Osteocyte (in vitro differentiated cells): ENCODE results near the gene AKR1B15. TPM values are rescaled to one million over a fixed set of nuclear protein-coding genes. Genes with fewer than 3 reads are reported as not detected.

Experiments
- DNase-seq: peaks from one replicate; pipeline ENCODE4 v3.0.0; 2021; ENCODE audit warnings: mixed read lengths; ENCODE audit not compliant: unreplicated experiment; ENCODE audit errors: extremely low spot score
- H3K27ac Mint-ChIP-seq: one replicate; pipeline ENCODE4 v1.8.0; 2021; ENCODE audit warnings: mild to moderate bottlenecking, mixed read lengths; ENCODE audit not compliant: unreplicated experiment
- H3K27me3 Mint-ChIP-seq: one replicate; pipeline ENCODE4 v1.8.0; 2021; ENCODE audit warnings: mixed read lengths; ENCODE audit not compliant: unreplicated experiment
- H3K36me3 Mint-ChIP-seq: one replicate; pipeline ENCODE4 v1.8.0; 2021; ENCODE audit warnings: mixed read lengths; ENCODE audit not compliant: unreplicated experiment
- H3K4me1 Mint-ChIP-seq: one replicate; pipeline ENCODE4 v1.8.0; 2021; ENCODE audit warnings: mixed read lengths; ENCODE audit not compliant: unreplicated experiment
- H3K4me3 Mint-ChIP-seq: one replicate; pipeline ENCODE4 v1.8.0; 2021; ENCODE audit warnings: mild to moderate bottlenecking, moderate library complexity, mixed read lengths; ENCODE audit not compliant: unreplicated experiment
- H3K9me3 Mint-ChIP-seq: one replicate; pipeline ENCODE4 v1.8.0; 2021; ENCODE audit warnings: mixed read lengths; ENCODE audit not compliant: unreplicated experiment
- total RNA-seq: library from RNA; stranded (reverse); gene quantifications from 2 replicates; pipeline ENCODE4 v1.2.1, GENCODE V29; 2021
- TF ChIP-seq, protein P1 (sequence below): fragments of 200-600 bp; sonication (generic); IDR thresholded peaks from 2 replicates; pipeline ENCODE4 v1.5.0; 2021; ENCODE audit warnings: antibody characterized with exemption, mild to moderate bottlenecking, moderate library complexity

Gene AKR1B15
- total RNA-seq, 1 donor from 2014 or later, result not detected

DNA sequence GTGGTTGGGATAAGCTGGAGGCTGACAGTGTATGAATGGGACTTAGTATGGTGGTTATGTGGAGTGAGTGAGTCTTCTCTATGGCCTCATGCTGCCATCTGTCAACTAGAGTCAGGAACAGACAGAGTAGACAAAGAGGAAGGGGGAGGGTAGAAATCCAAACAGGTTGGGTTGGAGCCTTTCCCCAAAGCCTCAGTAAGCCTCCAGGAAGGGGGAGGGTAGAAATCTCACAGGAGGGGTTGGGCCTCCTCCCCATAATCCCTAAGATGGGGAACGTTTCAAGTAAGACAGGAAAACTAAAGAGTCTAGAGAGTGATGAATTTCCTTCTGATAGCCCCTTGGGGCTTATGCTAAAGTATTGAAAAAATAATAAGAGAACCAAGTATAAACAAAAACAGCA, 2.0 kb upstream of the AKR1B15 start:
- peaks cover 45% of the 10 kb centered on the region for H3K27me3 Mint-ChIP-seq
- H3K4me3 Mint-ChIP-seq, result peak overlapping the region; percentile 67
- TF ChIP-seq, protein P1, sequence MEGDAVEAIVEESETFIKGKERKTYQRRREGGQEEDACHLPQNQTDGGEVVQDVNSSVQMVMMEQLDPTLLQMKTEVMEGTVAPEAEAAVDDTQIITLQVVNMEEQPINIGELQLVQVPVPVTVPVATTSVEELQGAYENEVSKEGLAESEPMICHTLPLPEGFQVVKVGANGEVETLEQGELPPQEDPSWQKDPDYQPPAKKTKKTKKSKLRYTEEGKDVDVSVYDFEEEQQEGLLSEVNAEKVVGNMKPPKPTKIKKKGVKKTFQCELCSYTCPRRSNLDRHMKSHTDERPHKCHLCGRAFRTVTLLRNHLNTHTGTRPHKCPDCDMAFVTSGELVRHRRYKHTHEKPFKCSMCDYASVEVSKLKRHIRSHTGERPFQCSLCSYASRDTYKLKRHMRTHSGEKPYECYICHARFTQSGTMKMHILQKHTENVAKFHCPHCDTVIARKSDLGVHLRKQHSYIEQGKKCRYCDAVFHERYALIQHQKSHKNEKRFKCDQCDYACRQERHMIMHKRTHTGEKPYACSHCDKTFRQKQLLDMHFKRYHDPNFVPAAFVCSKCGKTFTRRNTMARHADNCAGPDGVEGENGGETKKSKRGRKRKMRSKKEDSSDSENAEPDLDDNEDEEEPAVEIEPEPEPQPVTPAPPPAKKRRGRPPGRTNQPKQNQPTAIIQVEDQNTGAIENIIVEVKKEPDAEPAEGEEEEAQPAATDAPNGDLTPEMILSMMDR, result no peak
- H3K27ac Mint-ChIP-seq, result no peak overlapping the region
- H3K36me3 Mint-ChIP-seq, result no peaks in the 10 kb centered on the region
- no peaks in the 10 kb centered on the region for H3K9me3 Mint-ChIP-seq
- peaks cover 22% of the 10 kb centered on the region for H3K4me1 Mint-ChIP-seq
- no peak for DNase-seq

DNA sequence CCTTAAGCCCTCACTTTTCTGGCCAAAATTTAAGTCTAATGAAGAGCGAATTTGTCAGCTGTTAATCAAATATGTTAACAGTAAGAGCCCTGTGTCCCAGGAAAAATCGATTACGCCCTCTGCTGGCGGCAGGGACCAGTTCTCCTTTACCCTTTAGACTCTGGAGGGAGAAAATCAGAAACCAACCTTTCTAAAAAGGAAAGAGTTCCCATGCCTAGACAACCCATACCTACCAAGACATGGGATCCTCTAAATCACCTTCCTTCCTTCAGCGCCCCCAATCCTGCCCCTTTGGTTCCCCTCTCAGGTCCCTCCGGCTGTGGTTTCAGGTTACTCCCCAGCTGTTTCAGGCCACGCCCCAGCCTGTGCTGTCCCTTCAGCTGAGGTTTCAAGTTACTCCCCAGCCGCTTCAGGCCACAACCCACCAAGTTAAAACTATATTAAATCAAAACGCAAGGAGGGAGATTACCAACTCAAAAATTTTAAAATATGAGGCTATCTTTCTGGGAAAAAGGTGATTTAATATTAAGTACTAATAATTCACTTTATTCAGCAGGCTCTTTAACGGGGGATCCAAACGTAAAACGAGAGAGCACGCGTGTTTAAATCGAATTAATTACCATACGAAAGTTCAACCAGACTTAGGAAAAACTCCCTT, 1.4 kb upstream of the AKR1B15 start:
- Mint-ChIP-seq H3K27me3 (peaks cover 41% of the 10 kb centered on the region), H3K4me3 (peak overlapping the region; percentile 67), H3K36me3 (no peaks in the 10 kb centered on the region), H3K4me1 (peaks cover 26% of the 10 kb centered on the region), H3K9me3 (no peaks in the 10 kb centered on the region), H3K27ac (peak overlapping the region; percentile 14)
- TF ChIP-seq, protein P1, result peak; percentile 75
- no peak for DNase-seq

DNA sequence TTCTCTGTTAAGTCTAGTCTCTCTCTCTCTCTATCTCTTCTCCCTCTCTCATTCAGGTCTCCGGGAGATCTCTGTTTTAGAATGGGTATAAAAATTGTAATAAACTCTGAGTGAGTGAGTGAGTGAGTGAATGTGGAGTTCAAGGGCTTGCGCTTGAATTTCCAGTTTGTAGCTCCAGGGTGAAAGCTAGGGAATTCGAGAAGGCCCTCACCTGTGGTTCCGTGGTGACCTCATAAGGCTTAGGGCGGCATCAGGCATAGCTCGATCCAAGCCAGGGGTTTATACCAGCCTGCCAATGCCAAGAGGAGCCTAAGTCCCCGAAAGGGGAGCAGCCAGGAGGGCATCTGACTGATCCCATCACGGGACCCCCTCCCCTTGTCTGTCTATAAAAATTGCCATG, 456 bp downstream of the AKR1B15 start:
- Mint-ChIP-seq H3K27me3 (peaks cover 29% of the 10 kb centered on the region), H3K4me1 (peaks cover 26% of the 10 kb centered on the region), H3K9me3 (no peaks in the 10 kb centered on the region), H3K27ac (no peak overlapping the region), H3K36me3 (no peaks in the 10 kb centered on the region), H3K4me3 (no peak overlapping the region)
- no peak for DNase-seq
- TF ChIP-seq, protein P1, result no peak

DNA sequence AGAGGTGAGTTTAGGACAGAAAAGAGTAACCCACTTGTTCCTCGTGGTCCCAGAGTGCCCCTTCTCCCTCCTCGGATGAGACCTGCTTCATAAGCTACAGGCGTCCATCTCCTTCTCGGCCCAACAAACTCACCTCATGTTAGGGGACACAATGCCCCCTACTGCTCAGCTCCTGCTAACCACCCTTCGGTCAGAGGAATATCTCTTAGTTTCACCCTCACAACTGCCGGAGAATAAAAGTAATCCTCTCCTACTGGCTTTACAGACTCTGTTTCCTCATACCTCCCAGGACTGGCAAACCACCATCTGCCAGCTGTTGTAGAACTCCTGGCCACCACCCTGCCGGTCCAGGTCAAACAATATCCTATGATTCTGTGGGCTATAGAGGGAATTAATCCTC, 3.2 kb downstream of the AKR1B15 start:
- H3K36me3 Mint-ChIP-seq, result no peaks in the 10 kb centered on the region
- DNase-seq, result no peak
- no peak overlapping the region for H3K4me3 Mint-ChIP-seq
- TF ChIP-seq, protein P1, result peak; percentile 43
- H3K27ac Mint-ChIP-seq, result no peak overlapping the region
- peaks cover 31% of the 10 kb centered on the region for H3K27me3 Mint-ChIP-seq
- peaks cover 21% of the 10 kb centered on the region for H3K4me1 Mint-ChIP-seq
- H3K9me3 Mint-ChIP-seq, result no peaks in the 10 kb centered on the region

DNA sequence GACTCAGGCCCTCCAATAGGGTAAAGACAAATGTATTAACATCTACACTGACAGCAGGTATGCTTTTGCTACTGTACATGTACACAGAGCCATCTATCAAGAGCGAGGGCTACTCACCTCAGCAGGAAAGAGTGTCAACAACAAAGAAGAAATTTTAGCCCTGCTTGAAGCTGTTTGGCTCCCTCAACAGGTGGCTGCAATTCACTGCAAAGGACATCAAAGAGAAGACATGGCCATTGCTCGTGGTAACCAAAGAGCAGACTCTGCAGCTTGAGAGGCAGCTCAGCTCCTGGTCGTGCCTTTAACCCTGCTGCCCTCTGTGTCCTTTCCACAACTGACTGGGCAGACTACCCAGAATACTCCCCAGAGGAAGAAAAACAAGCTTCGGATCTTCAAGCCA, 5.1 kb downstream of the AKR1B15 start:
- no peak for DNase-seq
- Mint-ChIP-seq H3K4me1 (peaks cover 9% of the 10 kb centered on the region), H3K9me3 (no peaks in the 10 kb centered on the region), H3K4me3 (no peak overlapping the region), H3K36me3 (no peaks in the 10 kb centered on the region), H3K27me3 (peaks cover 34% of the 10 kb centered on the region), H3K27ac (no peak overlapping the region)
- TF ChIP-seq, protein P1, result no peak
